ENCODE results near the gene PPFIBP2. TPM values are rescaled to one million over a fixed set of nuclear protein-coding genes. Genes with fewer than 3 reads are reported as not detected.
A peak's percentile ranks its signal among the peaks of the same experiment; 100 is the strongest.

PPFIBP2 gene
- polyA plus RNA-seq (2011; rRNA removed) (32.5 and 58.4 TPM in 2 replicates), polyA plus RNA-seq (2017; fragmentation: RNase III; extraction: RNeasy Plus Mini Kit Qiagen cat#74134 plus additional on column Dnase treatment) (12.1 to 16.2 TPM (median 13.4 TPM) in 3 replicates), polyA minus RNA-seq (2011; rRNA and poly(A)+ RNA removed) (55.9 and 77.1 TPM in 2 replicates)
- polyA plus RNA-seq (2012; cell fraction: cytosol; rRNA removed) = 12.3 and 14.3 TPM in 2 replicates
- 30.6 and 40.6 TPM in 2 replicates for polyA plus RNA-seq (2012; cell fraction: nucleus; rRNA removed)

- no peak for FAIRE-seq
- H3K9me3 ChIP-seq = no peaks in the 10 kb centered on the region
- H3K4me3 ChIP-seq = peak within 1 kb of the TSS; percentile 76
- peak within 1 kb of the TSS; percentile 75 to 92 for H3K27ac ChIP-seq
- ChIA-PET POLR2A (no interaction called here), CTCF (interaction anchor here (0.6 to 6.1 kb wide), 36 partner anchors 10 to 478 kb away, joined by 3 to 76 read pairs (median 4); partner anchors contain the start of gene OLFML1)
- WGBS (ENCODE audit: missing lambda C conversion rate) = under 1% methylated on average over 24 of the region's 79 CpGs
- peak within 1 kb of the TSS; percentile 89 for H3K4me2 ChIP-seq
- TF ChIP-seq PHF8 (IDR thresholded peaks at IDR 0.05; ENCODE audit: borderline replicate concordance, low read depth) (peak; percentile 61; the same call in 1 of the 2 replicates), RAD21 (conservative IDR thresholded peaks at IDR 0.05 in 1 of 2, IDR thresholded peaks at IDR 0.05 in 1 of 2) (peak; percentile 71 to 79), SMC3 (IDR thresholded peaks at IDR 0.05) (peak; percentile 87), HEYL (CRISPR knock-in tag; IDR thresholded peaks at IDR 0.05) (no peak), ZNF302 (CRISPR knock-in tag; IDR thresholded peaks at IDR 0.05) (no peak), FOSL2 (IDR thresholded peaks at IDR 0.05) (no peak), FOSL2 (CRISPR knock-in tag; IDR thresholded peaks at IDR 0.05) (no peak), NPAS2 (CRISPR knock-in tag; IDR thresholded peaks at IDR 0.05; ENCODE audit: borderline replicate concordance) (0 out of 2 replicates have a peak, but pooled peaks have one; percentile 8), JUN (IDR thresholded peaks at IDR 0.05) (0 out of 5 replicates have a peak, but pooled peaks of 1 of the 2 experiments have one; percentile 17), RARB (CRISPR knock-in tag; IDR thresholded peaks at IDR 0.05) (no peak), USF2 (IDR thresholded peaks at IDR 0.05) (peak; percentile 89)
- TF ChIP-seq, protein P1, sequence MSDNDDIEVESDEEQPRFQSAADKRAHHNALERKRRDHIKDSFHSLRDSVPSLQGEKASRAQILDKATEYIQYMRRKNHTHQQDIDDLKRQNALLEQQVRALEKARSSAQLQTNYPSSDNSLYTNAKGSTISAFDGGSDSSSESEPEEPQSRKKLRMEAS (IDR thresholded peaks at IDR 0.05) = peak; percentile 65
- TF ChIP-seq, protein P2, sequence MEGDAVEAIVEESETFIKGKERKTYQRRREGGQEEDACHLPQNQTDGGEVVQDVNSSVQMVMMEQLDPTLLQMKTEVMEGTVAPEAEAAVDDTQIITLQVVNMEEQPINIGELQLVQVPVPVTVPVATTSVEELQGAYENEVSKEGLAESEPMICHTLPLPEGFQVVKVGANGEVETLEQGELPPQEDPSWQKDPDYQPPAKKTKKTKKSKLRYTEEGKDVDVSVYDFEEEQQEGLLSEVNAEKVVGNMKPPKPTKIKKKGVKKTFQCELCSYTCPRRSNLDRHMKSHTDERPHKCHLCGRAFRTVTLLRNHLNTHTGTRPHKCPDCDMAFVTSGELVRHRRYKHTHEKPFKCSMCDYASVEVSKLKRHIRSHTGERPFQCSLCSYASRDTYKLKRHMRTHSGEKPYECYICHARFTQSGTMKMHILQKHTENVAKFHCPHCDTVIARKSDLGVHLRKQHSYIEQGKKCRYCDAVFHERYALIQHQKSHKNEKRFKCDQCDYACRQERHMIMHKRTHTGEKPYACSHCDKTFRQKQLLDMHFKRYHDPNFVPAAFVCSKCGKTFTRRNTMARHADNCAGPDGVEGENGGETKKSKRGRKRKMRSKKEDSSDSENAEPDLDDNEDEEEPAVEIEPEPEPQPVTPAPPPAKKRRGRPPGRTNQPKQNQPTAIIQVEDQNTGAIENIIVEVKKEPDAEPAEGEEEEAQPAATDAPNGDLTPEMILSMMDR (IDR thresholded peaks at IDR 0.05) = peak; percentile 90
- peak; percentile 73 to 90 for DNase-seq (ENCODE audit: low read depth in 1 of 2, low spot score in 1 of 2)
- peak; percentile 92 to 96 for ATAC-seq
- 0 out of 3 replicates have a peak, but pooled peaks cover 6% of the 10 kb centered on the region for H3K4me1 ChIP-seq
Observed at GRCh38 chr11:7513234-7514098, at the start of gene PPFIBP2. Gene PPFIBP2, plus strand, starts transcription at chr11:7513999. Its CDS starts 35,477 bp downstream, at chr11:7549476.

- POLR2A ChIA-PET = no interaction called here
- whole genome bisulfite sequencing (ENCODE audit: missing lambda C conversion rate) = 48% methylated on average over 2 of the region's 2 CpGs
Observed at GRCh38 chr11:7467652-7468051, 46.1 kb upstream of the PPFIBP2 start.

More at GRCh38 chr11:7467652-7468051, 46.1 kb upstream of the PPFIBP2 start:
- H3K4me1 ChIP-seq = no peaks in the 10 kb centered on the region
- ATAC-seq (no peak), DNase-seq (ENCODE audit: low read depth in 1 of 2, low spot score in 1 of 2) (no peak), FAIRE-seq (no peak)
- TF ChIP-seq EP300 (IDR thresholded peaks at IDR 0.05) (no peak), E2F6 (IDR thresholded peaks at IDR 0.05; ENCODE audit: borderline replicate concordance, low read depth) (no peak), GATA3 (IDR thresholded peaks at IDR 0.05; ENCODE audit: borderline replicate concordance) (no peak), TP53 (CRISPR knock-in tag; IDR thresholded peaks at IDR 0.05) (no peak), CHD4 (IDR thresholded peaks at IDR 0.05; ENCODE audit: borderline replicate concordance) (no peak), RAD21 (conservative IDR thresholded peaks at IDR 0.05 in 1 of 2, IDR thresholded peaks at IDR 0.05 in 1 of 2) (no peak), RNF2 (IDR thresholded peaks at IDR 0.05; ENCODE audit: borderline replicate concordance, low read depth) (no peak), BCL3 (IDR thresholded peaks at IDR 0.05) (no peak), FOSB (CRISPR knock-in tag; IDR thresholded peaks at IDR 0.05) (no peak), FOXS1 (CRISPR knock-in tag; IDR thresholded peaks at IDR 0.05) (no peak), KDM1A (IDR thresholded peaks at IDR 0.05; ENCODE audit: low read depth) (no peak), HOXB5 (CRISPR knock-in tag; IDR thresholded peaks at IDR 0.05) (no peak), POLR2A (IDR thresholded peaks at IDR 0.05; ENCODE audit: low read length) (no peak), HDAC2 (IDR thresholded peaks at IDR 0.05) (no peak), MAZ (IDR thresholded peaks at IDR 0.05; ENCODE audit: borderline replicate concordance, low read depth, low read length) (no peak)
- TF ChIP-seq, protein P3, sequence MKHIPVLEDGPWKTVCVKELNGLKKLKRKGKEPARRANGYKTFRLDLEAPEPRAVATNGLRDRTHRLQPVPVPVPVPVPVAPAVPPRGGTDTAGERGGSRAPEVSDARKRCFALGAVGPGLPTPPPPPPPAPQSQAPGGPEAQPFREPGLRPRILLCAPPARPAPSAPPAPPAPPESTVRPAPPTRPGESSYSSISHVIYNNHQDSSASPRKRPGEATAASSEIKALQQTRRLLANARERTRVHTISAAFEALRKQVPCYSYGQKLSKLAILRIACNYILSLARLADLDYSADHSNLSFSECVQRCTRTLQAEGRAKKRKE (CRISPR knock-in tag; IDR thresholded peaks at IDR 0.05; ENCODE audit: low read depth) = no peak
- TF ChIP-seq, protein P1 (IDR thresholded peaks at IDR 0.05) = no peak
- no peak overlapping the region for H3K27ac ChIP-seq
- no peak overlapping the region for H3K4me2 ChIP-seq
- no peaks in the 10 kb centered on the region for H3K9me3 ChIP-seq
- CTCF ChIA-PET = interaction anchor here (0.5 to 1.0 kb wide), 3 partner anchors 190 to 581 kb away, joined by 3 read pairs; no protein-coding TSS in a partner anchor
- no peak overlapping the region for H3K4me3 ChIP-seq

Data from A549 (cell line).